Measurements from ENCODE around the gene FASN.

The FASN gene

GRCh38 chr17:82101301-82101715, 3.3 kb upstream of the FASN start:
- no peak for DNase-seq

- no peak for DNase-seq
These were observed 2.7 kb upstream of the FASN start for GRCh38 chr17:82100502-82101298.

GRCh38 chr17:82098939-82099763, 1.1 kb upstream of the FASN start:
- peak; percentile 73 for DNase-seq

- no peak for DNase-seq
These were observed 192 bp downstream of the FASN start for GRCh38 chr17:82097919-82098168.

GRCh38 chr17:82097184-82097918, 685 bp downstream of the FASN start:
- peak; percentile 63 for DNase-seq

DNA sequence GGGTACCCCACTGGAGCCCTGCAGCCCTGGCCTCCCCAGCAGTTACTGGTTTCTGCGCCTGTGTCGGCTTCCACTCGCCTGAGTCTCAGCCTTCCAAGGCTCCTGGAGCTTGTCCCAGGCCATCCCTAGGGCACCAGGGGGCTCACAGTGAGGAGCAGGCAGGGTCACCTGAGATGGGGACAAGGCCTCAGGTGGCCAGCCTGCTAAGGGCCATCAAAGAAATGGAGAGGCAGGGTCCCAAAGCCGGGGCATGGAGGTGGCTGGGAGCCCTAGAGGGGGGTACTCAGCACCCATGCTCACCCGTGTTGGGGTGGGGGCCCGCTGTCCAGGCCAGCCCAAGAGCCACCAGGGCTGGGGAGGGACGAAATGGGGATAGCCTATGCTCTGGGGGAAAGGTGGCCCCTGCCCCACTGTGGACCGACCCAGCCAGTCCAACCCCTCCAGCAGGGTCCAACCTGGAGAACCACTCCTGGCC, 1.3 kb downstream of the FASN start:
- no peak for DNase-seq

DNA sequence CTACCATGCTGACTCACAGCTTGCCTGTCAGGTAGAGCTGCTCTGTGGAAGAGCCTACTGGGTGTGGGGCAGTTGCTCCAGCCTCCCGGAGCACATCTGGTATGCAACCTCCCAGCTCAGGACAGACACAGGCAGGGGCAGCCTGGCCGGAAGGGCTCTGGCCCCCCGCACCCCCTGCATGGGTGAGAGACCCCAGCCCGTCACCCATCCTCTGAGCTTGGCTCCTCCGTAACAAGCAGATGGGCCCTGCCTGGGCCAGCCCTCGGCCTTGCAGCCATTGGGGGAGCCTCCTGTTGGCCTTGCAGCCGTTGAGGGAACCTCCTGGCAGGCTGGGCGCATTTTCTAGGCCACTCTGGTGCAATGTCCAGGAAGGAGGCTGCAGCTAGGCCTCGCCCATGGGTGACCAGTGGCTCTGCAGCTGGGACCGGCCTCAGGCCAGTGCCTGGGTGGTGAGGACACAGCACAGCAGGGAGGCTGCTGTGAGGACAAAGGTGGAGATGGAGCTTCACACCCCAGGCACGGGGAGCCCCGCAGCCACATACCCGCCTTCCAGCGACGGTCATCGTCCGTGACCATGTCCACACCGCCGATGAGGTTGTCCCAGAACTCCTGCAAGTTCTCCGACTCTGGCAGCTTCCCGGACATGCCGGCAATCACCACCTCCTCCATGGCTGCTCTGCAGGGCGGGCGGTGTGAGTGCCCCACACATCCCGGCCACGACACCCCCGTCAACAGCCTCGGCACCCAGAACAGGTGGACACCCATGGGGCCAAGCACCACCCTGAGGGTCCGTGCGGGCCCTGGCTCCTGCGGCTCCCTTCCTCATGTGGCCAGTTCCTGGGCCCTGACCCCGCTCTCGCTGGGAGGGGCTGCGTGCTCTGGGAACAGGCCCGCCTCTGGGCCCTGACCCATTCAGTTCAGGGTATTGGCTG, 2.0 kb downstream of the FASN start:
- no peak for DNase-seq

GRCh38 chr17:82094931-82095776, 2.9 kb downstream of the FASN start:
- no peak for DNase-seq

GRCh38 chr17:82092995-82093751, 4.9 kb downstream of the FASN start:
- no peak for DNase-seq

DNA sequence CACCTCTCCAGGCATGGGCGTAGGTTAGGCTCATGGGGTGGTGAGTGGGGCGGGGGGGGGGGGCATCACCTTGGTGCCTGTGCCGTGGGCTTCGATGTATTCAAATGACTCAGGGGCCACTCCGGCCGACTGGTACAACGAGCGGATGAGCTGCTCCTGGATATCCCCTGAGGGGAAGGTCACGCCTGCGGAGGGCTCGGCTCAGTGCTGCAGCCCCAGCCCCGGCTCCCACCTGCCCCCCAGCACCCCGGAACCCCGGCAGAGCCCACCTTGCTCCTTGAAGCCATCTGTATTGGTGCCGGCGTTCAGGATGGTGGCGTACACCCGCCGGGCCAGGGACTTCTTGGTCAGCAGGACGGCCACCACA, 5.4 kb downstream of the FASN start:
- no peak for DNase-seq

DNA sequence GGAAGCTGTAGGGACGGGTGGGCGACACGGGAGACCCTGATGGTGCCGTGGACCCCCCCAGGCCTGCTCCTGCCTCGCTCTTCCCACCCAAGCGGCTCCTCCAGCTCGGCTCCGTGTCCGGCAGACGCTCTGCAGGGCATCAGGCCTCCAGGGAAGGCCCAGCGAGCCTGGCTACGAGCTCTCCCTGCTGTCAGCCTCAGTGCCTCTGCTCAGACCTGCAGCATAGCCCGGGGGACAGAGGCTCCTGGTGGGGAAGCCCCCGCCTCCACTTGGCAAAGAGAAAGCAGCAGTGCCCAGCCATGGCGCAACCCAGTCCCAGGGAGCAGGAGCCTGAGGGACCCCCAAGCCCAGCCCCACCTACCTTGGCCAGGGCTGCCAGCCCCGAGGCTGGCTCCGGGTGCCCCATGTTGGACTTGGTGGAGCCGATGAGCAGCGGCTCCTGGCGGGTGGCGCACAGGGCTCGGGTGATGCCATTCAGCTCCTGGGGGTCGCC, 5.9 kb downstream of the FASN start:
- no peak for DNase-seq

DNA sequence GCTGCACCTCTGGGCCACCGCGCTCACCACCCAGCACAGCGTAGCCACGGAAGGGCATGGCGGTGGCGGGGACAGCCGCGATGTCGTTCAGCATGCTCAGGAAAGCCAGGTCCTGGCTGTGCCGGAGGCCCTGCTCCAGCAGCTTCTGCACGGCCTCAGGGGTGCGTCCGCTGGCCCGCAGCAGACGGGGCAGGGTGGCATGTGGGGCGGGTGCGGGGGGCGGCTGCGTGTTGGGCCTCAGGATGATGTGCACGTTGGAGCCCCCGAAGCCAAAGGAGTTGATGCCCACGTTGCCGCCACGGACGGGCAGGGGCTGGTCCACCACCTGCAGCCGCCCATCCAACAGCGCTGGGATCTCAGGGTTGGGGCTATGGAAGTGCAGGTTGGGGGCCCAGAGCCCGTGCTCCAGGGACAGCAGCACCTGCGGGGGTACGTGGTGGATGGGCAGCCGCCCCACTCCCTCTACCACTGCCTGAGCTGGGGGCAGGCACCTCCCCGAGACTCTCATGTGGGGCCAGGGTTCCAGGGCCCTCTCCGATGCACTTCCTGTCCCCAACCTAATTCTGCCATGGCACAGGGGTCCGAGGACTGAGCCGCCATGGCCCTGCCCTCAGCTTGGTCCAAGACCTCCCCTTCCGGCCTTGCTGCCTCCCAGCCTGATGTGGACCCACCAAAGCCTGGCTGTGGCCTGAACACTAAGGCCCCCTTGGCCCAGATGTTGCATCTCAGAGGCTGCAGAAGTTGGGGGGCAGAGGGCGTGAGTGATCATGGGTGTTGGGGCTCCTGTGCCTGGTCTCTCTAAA, 6.6 kb downstream of the FASN start:
- no peak for DNase-seq

DNA sequence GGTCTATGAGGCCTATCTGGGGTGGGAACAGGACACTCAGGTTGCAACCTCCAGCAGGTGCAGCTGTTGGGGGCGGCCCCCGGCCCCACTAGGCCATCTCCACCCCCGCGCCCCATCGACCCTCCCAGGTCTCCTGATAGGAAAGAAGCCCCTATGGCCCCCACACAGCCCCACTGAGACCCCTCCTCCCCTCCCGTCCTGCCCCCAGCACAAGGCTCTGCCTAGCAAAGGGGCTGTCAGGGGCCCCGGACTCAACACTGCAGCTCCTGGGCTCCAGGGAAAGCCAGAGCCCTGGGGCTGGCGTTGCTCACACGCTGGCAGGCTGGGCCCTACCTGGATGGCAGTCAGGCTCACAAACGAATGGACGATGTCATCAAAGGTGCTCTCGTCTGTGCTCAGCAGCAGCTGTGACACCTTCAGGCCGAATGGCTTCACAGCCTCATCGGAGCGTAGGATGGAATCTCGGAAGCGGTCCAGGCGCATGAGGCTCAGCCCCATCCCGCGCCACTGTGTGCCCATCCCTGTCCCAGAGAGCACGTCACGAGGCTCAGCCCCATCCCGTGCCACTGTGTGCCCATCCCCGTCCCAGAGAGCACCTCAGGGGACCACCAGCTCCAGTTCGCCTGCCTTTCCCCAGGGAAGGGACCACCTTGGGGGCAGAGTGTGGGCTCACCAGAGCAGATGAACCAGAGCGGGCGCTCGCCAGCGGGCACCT, 7.3 kb downstream of the FASN start:
- DNase-seq: no peak

DNA sequence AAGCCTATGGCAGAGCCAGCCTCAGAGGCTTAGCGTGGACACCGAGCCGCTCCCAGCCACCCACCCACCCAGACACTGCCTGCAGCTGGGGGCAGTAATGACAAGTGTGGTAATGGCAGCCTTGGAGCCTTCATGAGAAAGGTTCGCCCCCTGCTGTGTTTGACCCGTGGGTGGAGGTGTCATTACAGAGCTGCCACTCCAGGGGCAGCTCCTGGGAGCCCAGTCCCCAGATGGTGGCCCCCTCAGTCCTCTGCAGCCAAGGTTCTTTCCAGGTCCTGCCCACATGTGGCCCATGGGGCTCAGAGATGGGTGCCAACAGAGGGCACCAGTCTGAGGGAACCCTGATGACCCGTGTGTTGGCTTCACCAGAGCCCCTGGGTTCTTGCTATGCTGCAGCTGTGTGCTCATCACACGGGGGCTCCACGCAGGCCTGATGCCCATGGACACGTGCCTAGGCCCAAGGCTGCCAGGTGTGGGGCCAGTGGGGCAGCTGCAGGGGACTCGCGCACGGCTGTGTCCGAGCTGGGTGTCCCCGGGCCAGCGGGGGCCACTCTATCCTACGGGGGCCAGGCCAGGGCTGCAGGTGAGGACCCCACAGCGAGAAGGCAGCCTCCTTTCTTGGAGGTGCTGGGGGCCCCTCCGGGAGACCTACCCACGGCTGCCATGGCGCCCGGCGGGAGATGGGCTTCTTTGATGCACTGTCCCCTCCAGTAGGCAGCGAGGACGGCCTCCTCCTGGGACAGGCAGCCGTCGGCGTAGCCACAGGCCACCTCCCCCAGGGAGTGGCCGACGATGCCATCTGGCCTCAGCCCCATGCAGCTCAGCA, 8.1 kb downstream of the FASN start:
- DNase-seq: no peak

GRCh38 chr17:82088838-82089722, 9.0 kb downstream of the FASN start:
- DNase-seq: no peak

GRCh38 chr17:82087961-82088837, 9.8 kb downstream of the FASN start:
- DNase-seq: no peak

Data from NCI-H146 (cell line).